Midbrain (tissue), 1 donor: ENCODE data around the gene PNISR.
"Not testable (repeated sequence)": the region's sequence is repeated elsewhere in the genome, so short reads cannot be mapped to it uniquely, and the experiment has no call there.

Experiments
- DNase-seq: peaks from one replicate; lab custom pipeline; 2025; lab: John Stamatoyannopoulos, UW

PNISR gene

GRCh38 chr6:99424761-99425646, at the start of gene PNISR:
PNISR (minus strand) TSS chr6:99425308; CDS start chr6:99414659, 10,649 bp downstream.
- peak; percentile 96 for DNase-seq

- no peak for DNase-seq
Observed at GRCh38 chr6:99473730-99474129, 48.6 kb upstream of the PNISR start.

GRCh38 chr6:99471638-99472037, 46.5 kb upstream of the PNISR start:
- no peak for DNase-seq

- DNase-seq, result peak; percentile 37
Observed at GRCh38 chr6:99467509-99468106, 42.5 kb upstream of the PNISR start.

- not testable (repeated sequence) for DNase-seq
Observed at GRCh38 chr6:99459133-99459532, 34.0 kb upstream of the PNISR start.

GRCh38 chr6:99458319-99458718, 33.2 kb upstream of the PNISR start:
- DNase-seq, result no peak

- peak; percentile 22 for DNase-seq
Observed at GRCh38 chr6:99446076-99446475, 21.0 kb upstream of the PNISR start.

- DNase-seq, result no peak
Observed at GRCh38 chr6:99434702-99435530, 9.8 kb upstream of the PNISR start.

- DNase-seq, result no peak
Observed at GRCh38 chr6:99432877-99433276, 7.8 kb upstream of the PNISR start.

- no peak for DNase-seq
Observed at GRCh38 chr6:99431901-99432300, 6.8 kb upstream of the PNISR start.

GRCh38 chr6:99427988-99428387, 2.9 kb upstream of the PNISR start:
- no peak for DNase-seq

- DNase-seq, result no peak
Observed at GRCh38 chr6:99426451-99426757, 1.3 kb upstream of the PNISR start.

- peak; percentile 94 for DNase-seq
Observed at GRCh38 chr6:99425647-99426450, 741 bp upstream of the PNISR start.

- no peak for DNase-seq
Observed at GRCh38 chr6:99424022-99424421, 1.1 kb downstream of the PNISR start.

- DNase-seq, result no peak
Observed at GRCh38 chr6:99422912-99423311, 2.2 kb downstream of the PNISR start.

- DNase-seq, result no peak
Observed at GRCh38 chr6:99416892-99417767, 8.0 kb downstream of the PNISR start.

- no peak for DNase-seq
Observed at GRCh38 chr6:99416226-99416625, 8.9 kb downstream of the PNISR start.

GRCh38 chr6:99415446-99415845, 9.7 kb downstream of the PNISR start:
- no peak for DNase-seq

GRCh38 chr6:99412065-99412464, 13.0 kb downstream of the PNISR start:
- peak; percentile 56 for DNase-seq

- no peak for DNase-seq
Observed at GRCh38 chr6:99409672-99410071, 15.4 kb downstream of the PNISR start.

GRCh38 chr6:99407076-99407475, 18.0 kb downstream of the PNISR start:
- no peak for DNase-seq
